ENCODE measurements around the gene TRERF1. TPM values are rescaled to one million over a fixed set of nuclear protein-coding genes. Genes with fewer than 3 reads are reported as not detected.

The TRERF1 gene
- total and polyA plus RNA-seq, 2 of the 8 experiments (the other 6 are each of a cell fraction or from before 2014, with no cell fraction given) = 10.8 to 21.5 TPM

DNA sequence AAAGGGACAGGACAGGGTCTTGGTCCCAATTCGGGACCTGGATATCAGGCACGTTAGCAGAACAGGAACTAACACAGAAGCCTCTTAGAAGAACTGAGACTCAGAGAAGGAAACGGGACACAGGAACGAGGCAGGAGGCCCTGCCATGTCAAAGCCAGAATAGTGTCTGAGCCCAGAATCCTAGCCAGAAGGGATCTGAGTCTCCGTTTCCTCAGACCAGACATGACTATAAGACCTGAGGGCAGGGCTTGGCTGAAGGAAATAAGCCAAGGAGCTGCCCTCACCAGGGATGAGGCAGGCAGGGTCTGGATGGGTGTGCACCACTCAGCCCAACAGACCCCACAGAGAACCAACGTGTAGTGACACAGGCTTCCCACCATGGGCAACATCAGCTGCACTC lies 40.3 kb downstream of the TRERF1 start:
- H3K4me1 ChIP-seq (replicated peaks in 1 of 4; ENCODE audit: control insufficient read depth in 3 of 4, insufficient read depth in 4 of 4, low read length in 3 of 4) = peaks cover 2 to 6% (median 4%) of the 10 kb centered on the region in 4 experiments; a peak in 4 of 7 replicates
- H2BK120ac ChIP-seq (replicated peaks; ENCODE audit: low read depth, low read length) = no peak overlapping the region
- no peaks in the 10 kb centered on the region for H3K36me3 ChIP-seq (ENCODE audit: control insufficient read depth in 2 of 4, insufficient read depth in 4 of 4, low read length in 3 of 4)
- no peak overlapping the region for H3K4ac ChIP-seq (replicated peaks; ENCODE audit: insufficient read length, low read depth, low read length)
- H2AK5ac ChIP-seq (ENCODE audit: low read depth, low read length) = no peak overlapping the region
- H2BK15ac ChIP-seq (ENCODE audit: low read length) = no peak overlapping the region
- peaks cover 17% of the 10 kb centered on the region; the same call in 1 of the 2 replicates for H3K79me1 ChIP-seq (ENCODE audit: low read depth, low read length)
- H3K56ac ChIP-seq (replicated peaks; ENCODE audit: insufficient read length, low read depth, low read length) = no peak overlapping the region
- 87% methylated on average over 6 of the region's 6 CpGs; no CpG with 5 or more reads in 1 of the 2 experiments for WGBS, 2 experiments (ENCODE audit: extremely low coverage in 1 of 2, insufficient coverage in 1 of 2, insufficient read length in 1 of 2, insufficient replicate concordance in 2 of 2, low coverage in 1 of 2, low lambda C conversion rate in 2 of 2, missing lambda C conversion rate in 1 of 2)
- no peak overlapping the region for H3K18ac ChIP-seq (ENCODE audit: extremely low read depth, low read length)
- no peak overlapping the region for H2AFZ ChIP-seq (ENCODE audit: low read length)
- no peak overlapping the region for H2BK20ac ChIP-seq (ENCODE audit: low read length)
- DNase-seq (ENCODE audit: low read depth in 1 of 2, low spot score in 2 of 2) (no peak), FAIRE-seq (no peak)
- H4K20me1 ChIP-seq (replicated peaks in 1 of 2; ENCODE audit: control insufficient read depth in 1 of 2, insufficient read depth in 2 of 2, low read length in 2 of 2) = peaks cover 7 to 9% of the 10 kb centered on the region in 2 experiments
- H3K9ac ChIP-seq (replicated peaks in 1 of 4; ENCODE audit: extremely low read depth in 1 of 4, low read depth in 3 of 4, low read length in 3 of 4) = no peak overlapping the region
- no peak overlapping the region for H3K4me2 ChIP-seq (ENCODE audit: insufficient read depth in 1 of 2, low read depth in 2 of 2, low read length in 2 of 2)
- H4K91ac ChIP-seq (replicated peaks; ENCODE audit: insufficient read length, low read length) = no peak overlapping the region
- H2BK5ac ChIP-seq (ENCODE audit: low read depth, low read length) = no peak overlapping the region
- no peak overlapping the region for H3K4me3 ChIP-seq (ENCODE audit: extremely low read depth in 1 of 4, insufficient read depth in 2 of 4, low read depth in 3 of 4, low read length in 4 of 4)
- no peak overlapping the region for H4K5ac ChIP-seq (ENCODE audit: insufficient read length, low read depth, low read length)
- 0 out of 2 replicates have a peak overlapping the region, but pooled peaks have one; percentile 31 for H3K27ac ChIP-seq (ENCODE audit: low read depth, low read length)
- H3K9me3 ChIP-seq (ENCODE audit: insufficient read depth in 2 of 2, low read depth in 1 of 2, low read length in 1 of 2) = no peaks in the 10 kb centered on the region
- peaks cover 0 to 85% of the 10 kb centered on the region in 2 experiments; a peak in 2 of 4 replicates for H3K79me2 ChIP-seq (ENCODE audit: control insufficient read depth in 1 of 2, insufficient read depth in 2 of 2, low read length in 2 of 2)
- CTCF ChIA-PET (ENCODE audit: partially characterized antibody) = no interaction called here
- no peak overlapping the region for H4K8ac ChIP-seq (ENCODE audit: extremely low read depth, insufficient read depth, low read length)
- H3K14ac ChIP-seq (ENCODE audit: insufficient read length) = no peak overlapping the region
- no peaks in the 10 kb centered on the region for H3K23me2 ChIP-seq (ENCODE audit: low read depth, low read length)
- POLR2A ChIA-PET (ENCODE audit: partially characterized antibody) = interaction anchor here (1.3 to 1.9 kb wide), 2 partner anchors 9 to 35 kb away, joined by 3 to 6 read pairs; no protein-coding TSS in a partner anchor
- H2BK12ac ChIP-seq (ENCODE audit: low read depth, low read length) = no peak overlapping the region
- H3K27me3 ChIP-seq (replicated peaks in 1 of 4; ENCODE audit: control insufficient read depth in 3 of 4, extremely low read depth in 1 of 4, insufficient read depth in 3 of 4, low read length in 3 of 4) = no peaks in the 10 kb centered on the region
- no peak overlapping the region for H3K23ac ChIP-seq (ENCODE audit: insufficient read length)
- no peak for TF ChIP-seq CHD1 (IDR thresholded peaks at IDR 0.05; ENCODE audit: low read depth, low read length)
- no peak for TF ChIP-seq SUZ12 (IDR thresholded peaks at IDR 0.05; ENCODE audit: low read length)
- no peak for TF ChIP-seq KDM4A (IDR thresholded peaks at IDR 0.05; ENCODE audit: low read depth, low read length, severe bottlenecking)
- TF ChIP-seq TBP (IDR thresholded peaks at IDR 0.05; ENCODE audit: low read depth, low read length) = no peak
- no peak for TF ChIP-seq EGR1 (IDR thresholded peaks at IDR 0.05; ENCODE audit: borderline replicate concordance, low read depth, low read length)
- no peak for TF ChIP-seq SAP30 (IDR thresholded peaks at IDR 0.05; ENCODE audit: insufficient read depth, insufficient replicate concordance, low read length)
- no peak for TF ChIP-seq HDAC2 (IDR thresholded peaks at IDR 0.05; ENCODE audit: borderline replicate concordance in 1 of 2, low read depth in 2 of 2, low read length in 2 of 2)
- TF ChIP-seq SP4 (IDR thresholded peaks at IDR 0.05; ENCODE audit: low read length) = no peak
- TF ChIP-seq TCF12 (IDR thresholded peaks at IDR 0.05; ENCODE audit: low read depth, low read length) = no peak
- TF ChIP-seq MAX (IDR thresholded peaks at IDR 0.05) = no peak
- TF ChIP-seq CEBPB (IDR thresholded peaks at IDR 0.05; ENCODE audit: low read depth, low read length) = no peak
- TF ChIP-seq ASH2L (IDR thresholded peaks at IDR 0.05; ENCODE audit: low read length) = no peak
- TF ChIP-seq NANOG (IDR thresholded peaks at IDR 0.05; ENCODE audit: insufficient read depth, low read depth, low read length, poor library complexity, severe bottlenecking) = no peak
- no peak for TF ChIP-seq CTBP2 (IDR thresholded peaks at IDR 0.05; ENCODE audit: borderline replicate concordance, insufficient read depth, insufficient read length, low read length)

All from H1 (cell line).